Measurements from ENCODE around the gene RERE. TPM values are rescaled to one million over a fixed set of nuclear protein-coding genes. Genes with fewer than 3 reads are reported as not detected.

The RERE gene
- total RNA-seq, 1 experiment from 2014 or later = 40.6 TPM

DNA sequence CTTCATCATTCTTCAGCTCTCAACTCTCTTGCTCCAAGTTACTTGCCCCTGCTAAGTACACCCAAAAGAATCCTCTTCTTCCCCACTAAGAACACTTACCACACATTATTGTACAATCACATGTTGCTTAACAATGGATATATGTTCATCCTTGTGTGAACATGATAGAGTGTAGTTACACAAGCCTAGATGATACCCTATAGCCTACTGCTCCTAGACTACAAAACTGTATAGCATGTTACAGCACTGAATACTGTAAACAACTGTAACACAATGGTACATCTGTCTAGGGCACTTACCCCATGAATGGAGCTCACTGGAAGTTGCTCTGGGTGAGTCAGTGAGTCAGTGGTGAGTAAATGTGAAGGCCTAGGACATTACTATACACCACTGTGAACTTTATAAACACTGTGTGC, 77.4 kb downstream of the RERE start:
- no peaks in the 10 kb centered on the region for H4K20me1 ChIP-seq (ENCODE audit: insufficient read depth)
- TF ChIP-seq, protein P1, sequence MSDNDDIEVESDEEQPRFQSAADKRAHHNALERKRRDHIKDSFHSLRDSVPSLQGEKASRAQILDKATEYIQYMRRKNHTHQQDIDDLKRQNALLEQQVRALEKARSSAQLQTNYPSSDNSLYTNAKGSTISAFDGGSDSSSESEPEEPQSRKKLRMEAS (IDR thresholded peaks at IDR 0.05) = no peak
- no peak overlapping the region for H3K4me2 ChIP-seq (ENCODE audit: low read length)
- no peak overlapping the region for H2AFZ ChIP-seq (ENCODE audit: low read depth, low read length, poor library complexity, severe bottlenecking)
- no peaks in the 10 kb centered on the region; the same call in 1 of the 2 replicates for H3K79me2 ChIP-seq (ENCODE audit: insufficient read depth, low read length)
- ChIA-PET CTCF (interaction anchor here (1.2 kb wide), 1 partner anchor 11 kb away, joined by 3 read pairs; no protein-coding TSS in a partner anchor), POLR2A (interaction anchor here (1.2 kb wide), 1 partner anchor 8 kb away, joined by 3 read pairs; no protein-coding TSS in a partner anchor), RAD21 (ENCODE audit: low non-redundant PET in 1 of 2, low total read pairs in 2 of 2, uncharacterized antibody in 2 of 2, unreplicated experiment in 2 of 2) (no interaction called here)
- BruUV-seq (replicated peaks) = no TSS peak
- intact Hi-C loops (cut with micrococcal nuclease) = no loop called here
- ATAC-seq = peak; percentile 30; the same call in 1 of the 2 replicates
- no peak overlapping the region for H3K27ac ChIP-seq (ENCODE audit: low read depth, low read length)
- H3K9me2 ChIP-seq (ENCODE audit: insufficient read depth) = no peaks in the 10 kb centered on the region
- no peak overlapping the region for H3K9ac ChIP-seq (ENCODE audit: low read length)
- DNase-seq (ENCODE audit: low read depth, low spot score) = no peak
- 0 out of 4 replicates have a peak, but pooled peaks cover 0 to 3% of the 10 kb centered on the region in 2 experiments for H3K36me3 ChIP-seq (ENCODE audit: control insufficient read depth in 1 of 2, insufficient read depth in 2 of 2, low read length in 2 of 2)
- H3K4me3 ChIP-seq (replicated peaks in 1 of 2; ENCODE audit: low read depth in 1 of 2, low read length in 2 of 2) = no peak overlapping the region
- peaks cover 3 to 5% of the 10 kb centered on the region in 2 experiments; a peak in 1 of 4 replicates for H3K9me3 ChIP-seq (ENCODE audit: control insufficient read depth in 1 of 2, insufficient read depth in 1 of 2, low read depth in 1 of 2, low read length in 2 of 2)
- no peaks in the 10 kb centered on the region for H3K27me3 ChIP-seq (ENCODE audit: insufficient read depth, low read length)
- no peaks in the 10 kb centered on the region for H3K4me1 ChIP-seq (ENCODE audit: control insufficient read depth in 1 of 2, insufficient read depth in 2 of 2, low read length in 2 of 2)

DNA sequence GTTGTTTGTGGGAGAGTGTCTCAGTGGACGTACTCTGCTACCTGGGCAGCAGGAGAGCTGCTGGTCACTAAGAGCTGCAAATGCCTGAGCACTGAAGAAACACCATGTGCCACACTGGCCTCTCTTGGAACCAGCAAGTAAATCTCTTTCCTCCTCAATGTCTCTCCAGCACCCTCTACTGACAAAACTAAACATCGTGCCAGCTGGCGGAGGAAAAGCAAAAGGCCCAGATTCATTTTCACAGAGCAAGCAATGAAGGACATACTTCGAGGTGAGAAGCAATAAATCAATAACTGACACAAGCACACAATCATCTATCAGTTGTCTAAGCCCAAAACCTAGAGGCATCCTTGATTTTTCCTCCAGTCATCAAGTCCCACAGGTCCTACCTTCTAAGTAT, 78.1 kb downstream of the RERE start:
- BruUV-seq (replicated peaks) = no TSS peak
- peaks cover 3 to 5% of the 10 kb centered on the region in 2 experiments; a peak in 1 of 4 replicates for H3K9me3 ChIP-seq (ENCODE audit: control insufficient read depth in 1 of 2, insufficient read depth in 1 of 2, low read depth in 1 of 2, low read length in 2 of 2)
- no peaks in the 10 kb centered on the region; the same call in 1 of the 2 replicates for H3K79me2 ChIP-seq (ENCODE audit: insufficient read depth, low read length)
- H3K36me3 ChIP-seq (ENCODE audit: control insufficient read depth in 1 of 2, insufficient read depth in 2 of 2, low read length in 2 of 2) = 0 out of 4 replicates have a peak, but pooled peaks cover 0 to 3% of the 10 kb centered on the region in 2 experiments
- TF ChIP-seq RAD21 (IDR thresholded peaks at IDR 0.05; ENCODE audit: low read depth) (no peak), CBX3 (IDR thresholded peaks at IDR 0.05; ENCODE audit: low read depth) (peak; percentile 56; the same call in 1 of the 2 replicates), POLR2AphosphoS5 (IDR thresholded peaks at IDR 0.05; ENCODE audit: low read depth, low read length) (no peak)
- TF ChIP-seq, protein P2, sequence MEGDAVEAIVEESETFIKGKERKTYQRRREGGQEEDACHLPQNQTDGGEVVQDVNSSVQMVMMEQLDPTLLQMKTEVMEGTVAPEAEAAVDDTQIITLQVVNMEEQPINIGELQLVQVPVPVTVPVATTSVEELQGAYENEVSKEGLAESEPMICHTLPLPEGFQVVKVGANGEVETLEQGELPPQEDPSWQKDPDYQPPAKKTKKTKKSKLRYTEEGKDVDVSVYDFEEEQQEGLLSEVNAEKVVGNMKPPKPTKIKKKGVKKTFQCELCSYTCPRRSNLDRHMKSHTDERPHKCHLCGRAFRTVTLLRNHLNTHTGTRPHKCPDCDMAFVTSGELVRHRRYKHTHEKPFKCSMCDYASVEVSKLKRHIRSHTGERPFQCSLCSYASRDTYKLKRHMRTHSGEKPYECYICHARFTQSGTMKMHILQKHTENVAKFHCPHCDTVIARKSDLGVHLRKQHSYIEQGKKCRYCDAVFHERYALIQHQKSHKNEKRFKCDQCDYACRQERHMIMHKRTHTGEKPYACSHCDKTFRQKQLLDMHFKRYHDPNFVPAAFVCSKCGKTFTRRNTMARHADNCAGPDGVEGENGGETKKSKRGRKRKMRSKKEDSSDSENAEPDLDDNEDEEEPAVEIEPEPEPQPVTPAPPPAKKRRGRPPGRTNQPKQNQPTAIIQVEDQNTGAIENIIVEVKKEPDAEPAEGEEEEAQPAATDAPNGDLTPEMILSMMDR (IDR thresholded peaks at IDR 0.05 in 2 of 3, conservative IDR thresholded peaks at IDR 0.05 in 1 of 3; ENCODE audit: borderline replicate concordance in 1 of 3, insufficient read depth in 1 of 3, low read depth in 2 of 3, low read length in 2 of 3) = peak in 1 of 3 experiments; percentile 36; a peak in 2 of 6 replicates
- H3K4me1 ChIP-seq (ENCODE audit: control insufficient read depth in 1 of 2, insufficient read depth in 2 of 2, low read length in 2 of 2) = no peaks in the 10 kb centered on the region
- no peak overlapping the region for H3K9ac ChIP-seq (ENCODE audit: low read length)
- ChIA-PET RAD21 (ENCODE audit: low non-redundant PET in 1 of 2, low total read pairs in 2 of 2, uncharacterized antibody in 2 of 2, unreplicated experiment in 2 of 2) (no interaction called here), POLR2A (no interaction called here), CTCF (interaction anchor here (1.2 kb wide), 1 partner anchor 11 kb away, joined by 3 read pairs; no protein-coding TSS in a partner anchor)
- H4K20me1 ChIP-seq (ENCODE audit: insufficient read depth) = no peaks in the 10 kb centered on the region
- H3K27ac ChIP-seq (ENCODE audit: low read depth, low read length) = no peak overlapping the region
- no peaks in the 10 kb centered on the region for H3K9me2 ChIP-seq (ENCODE audit: insufficient read depth)
- H3K27me3 ChIP-seq (ENCODE audit: insufficient read depth, low read length) = no peaks in the 10 kb centered on the region
- ATAC-seq = no peak
- intact Hi-C loops (cut with micrococcal nuclease) = no loop called here
- no peak for DNase-seq (ENCODE audit: low read depth, low spot score)
- H3K4me3 ChIP-seq (replicated peaks in 1 of 2; ENCODE audit: low read depth in 1 of 2, low read length in 2 of 2) = no peak overlapping the region
- H3K4me2 ChIP-seq (ENCODE audit: low read length) = no peak overlapping the region
- H2AFZ ChIP-seq (ENCODE audit: low read depth, low read length, poor library complexity, severe bottlenecking) = no peak overlapping the region
